ENCODE data around the gene B3GNT2. TPM values are rescaled to one million over a fixed set of nuclear protein-coding genes. Genes with fewer than 3 reads are reported as not detected.
"Not testable (repeated sequence)": the region's sequence is repeated elsewhere in the genome, so short reads cannot be mapped to it uniquely, and the experiment has no call there.

The B3GNT2 gene, protein sequence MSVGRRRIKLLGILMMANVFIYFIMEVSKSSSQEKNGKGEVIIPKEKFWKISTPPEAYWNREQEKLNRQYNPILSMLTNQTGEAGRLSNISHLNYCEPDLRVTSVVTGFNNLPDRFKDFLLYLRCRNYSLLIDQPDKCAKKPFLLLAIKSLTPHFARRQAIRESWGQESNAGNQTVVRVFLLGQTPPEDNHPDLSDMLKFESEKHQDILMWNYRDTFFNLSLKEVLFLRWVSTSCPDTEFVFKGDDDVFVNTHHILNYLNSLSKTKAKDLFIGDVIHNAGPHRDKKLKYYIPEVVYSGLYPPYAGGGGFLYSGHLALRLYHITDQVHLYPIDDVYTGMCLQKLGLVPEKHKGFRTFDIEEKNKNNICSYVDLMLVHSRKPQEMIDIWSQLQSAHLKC
- polyA plus RNA-seq = 4.2 and 5.8 TPM in 2 replicates
- polyA minus RNA-seq = 8.7 and 10.0 TPM in 2 replicates

- H4K20me1 ChIP-seq (ENCODE audit: insufficient read depth) = no peaks in the 10 kb centered on the region
- no peaks in the 10 kb centered on the region for H3K9me3 ChIP-seq (ENCODE audit: low read length)
- peak within 1 kb of the TSS; percentile 69 for H3K9ac ChIP-seq (ENCODE audit: low read length)
- H2AFZ ChIP-seq (ENCODE audit: low read depth, low read length) = peak within 1 kb of the TSS; percentile 60
- no peaks in the 10 kb centered on the region for H3K36me3 ChIP-seq (ENCODE audit: insufficient read depth, low read length)
- H3K27me3 ChIP-seq (ENCODE audit: insufficient read depth, low read depth, low read length) = peaks cover 15% of the 10 kb centered on the region
- H3K27ac ChIP-seq (ENCODE audit: low read length) = no peak within 1 kb of the TSS
- H3K9me2 ChIP-seq (ENCODE audit: insufficient read depth, low read length) = no peaks in the 10 kb centered on the region
- H3K4me2 ChIP-seq (ENCODE audit: low read length) = peak within 1 kb of the TSS; percentile 73
- H3F3A ChIP-seq (ENCODE audit: insufficient read depth, low read length, poor library complexity, severe bottlenecking) = no peaks in the 10 kb centered on the region
- TF ChIP-seq POLR2AphosphoS5 (IDR thresholded peaks at IDR 0.05) (peak; percentile 26), MXI1 (conservative IDR thresholded peaks at IDR 0.05; ENCODE audit: poor library complexity, severe bottlenecking) (no peak), RAD21 (conservative IDR thresholded peaks at IDR 0.05) (no peak)
- H3K4me3 ChIP-seq (ENCODE audit: low read length) = peak within 1 kb of the TSS; percentile 97
- peaks cover 5% of the 10 kb centered on the region for H3K79me2 ChIP-seq (replicated peaks; ENCODE audit: insufficient read depth, low read length)
These were observed at the start of gene B3GNT2 for GRCh38 chr2:62195421-62196277. TSS of gene B3GNT2 (plus strand) at chr2:62196115. CDS start at chr2:62222221, 26,106 bp downstream.

DNA sequence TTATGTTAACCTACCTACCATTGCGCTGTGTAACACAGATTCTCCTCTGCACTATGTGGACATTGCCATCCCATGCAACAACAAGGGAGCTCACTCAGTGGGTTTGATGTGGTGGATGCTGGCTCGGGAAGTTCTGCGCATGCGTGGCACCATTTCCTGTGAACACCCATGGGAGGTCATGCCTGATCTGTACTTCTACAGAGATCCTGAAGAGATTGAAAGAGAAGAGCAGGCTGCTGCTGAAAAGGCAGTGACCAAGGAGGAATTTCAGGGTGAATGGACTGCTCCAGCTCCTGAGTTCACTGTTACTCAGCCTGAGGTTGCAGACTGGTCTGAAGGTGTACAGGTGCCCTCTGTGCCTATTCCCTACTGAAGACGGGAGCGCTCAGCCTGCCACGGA lies 49.1 kb upstream of the B3GNT2 start:
- not testable (repeated sequence) for H3K9ac ChIP-seq (ENCODE audit: low read length); H3K9me3 ChIP-seq (ENCODE audit: low read length); H3K4me2 ChIP-seq (ENCODE audit: low read length); H3K27me3 ChIP-seq (ENCODE audit: insufficient read depth, low read depth, low read length); H2AFZ ChIP-seq (ENCODE audit: low read depth, low read length); H3K36me3 ChIP-seq (ENCODE audit: insufficient read depth, low read length); H3K79me2 ChIP-seq (replicated peaks; ENCODE audit: insufficient read depth, low read length); H4K20me1 ChIP-seq (ENCODE audit: insufficient read depth); H3K4me3 ChIP-seq (ENCODE audit: low read length); H3K9me2 ChIP-seq (ENCODE audit: insufficient read depth, low read length); H3K27ac ChIP-seq (ENCODE audit: low read length); H3F3A ChIP-seq (ENCODE audit: insufficient read depth, low read length, poor library complexity, severe bottlenecking)

DNA sequence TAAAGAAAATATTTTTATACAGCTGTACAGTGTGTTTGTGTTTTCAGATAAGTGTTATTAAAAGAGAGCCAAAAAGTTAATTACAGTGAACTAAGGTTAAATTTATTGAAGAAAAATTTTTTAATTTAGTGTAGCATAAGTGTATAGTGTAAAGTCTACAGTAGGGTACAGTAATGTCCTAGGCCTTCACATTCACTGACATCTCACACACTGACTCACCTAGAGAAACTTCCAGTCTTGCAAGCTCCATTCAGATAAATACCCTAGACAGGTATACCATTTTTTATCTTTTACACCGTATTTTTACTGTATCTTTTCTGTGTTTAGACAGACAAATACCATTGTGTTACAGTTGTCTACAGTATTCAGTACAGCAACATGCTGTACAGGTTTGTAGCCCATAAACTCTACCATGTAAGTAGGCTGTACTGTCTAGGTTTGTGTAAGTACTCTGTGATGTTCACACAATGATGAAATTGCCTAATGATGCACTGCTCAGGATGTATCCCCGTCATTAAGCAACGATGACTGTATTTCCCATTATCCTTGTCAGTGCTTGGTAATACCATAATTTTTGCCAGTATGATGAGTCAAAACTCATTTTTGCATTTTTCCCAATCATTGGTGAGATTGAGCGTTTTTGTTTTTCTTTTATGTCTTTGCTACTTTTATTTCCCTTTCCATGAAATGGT lies 48.2 kb upstream of the B3GNT2 start:
- Histone ChIP-seq H3K9ac (ENCODE audit: low read length) (no peak overlapping the region), H3K79me2 (replicated peaks; ENCODE audit: insufficient read depth, low read length) (no peaks in the 10 kb centered on the region), H2AFZ (ENCODE audit: low read depth, low read length) (no peak overlapping the region), H3K36me3 (ENCODE audit: insufficient read depth, low read length) (no peaks in the 10 kb centered on the region), H3K27me3 (ENCODE audit: insufficient read depth, low read depth, low read length) (no peaks in the 10 kb centered on the region), H3K9me3 (ENCODE audit: low read length) (no peaks in the 10 kb centered on the region), H3F3A (ENCODE audit: insufficient read depth, low read length, poor library complexity, severe bottlenecking) (no peaks in the 10 kb centered on the region), H3K4me2 (ENCODE audit: low read length) (no peak overlapping the region), H3K4me3 (ENCODE audit: low read length) (no peak overlapping the region), H3K9me2 (ENCODE audit: insufficient read depth, low read length) (no peaks in the 10 kb centered on the region), H3K27ac (ENCODE audit: low read length) (no peak overlapping the region), H4K20me1 (ENCODE audit: insufficient read depth) (no peaks in the 10 kb centered on the region)
- TF ChIP-seq, protein P1, sequence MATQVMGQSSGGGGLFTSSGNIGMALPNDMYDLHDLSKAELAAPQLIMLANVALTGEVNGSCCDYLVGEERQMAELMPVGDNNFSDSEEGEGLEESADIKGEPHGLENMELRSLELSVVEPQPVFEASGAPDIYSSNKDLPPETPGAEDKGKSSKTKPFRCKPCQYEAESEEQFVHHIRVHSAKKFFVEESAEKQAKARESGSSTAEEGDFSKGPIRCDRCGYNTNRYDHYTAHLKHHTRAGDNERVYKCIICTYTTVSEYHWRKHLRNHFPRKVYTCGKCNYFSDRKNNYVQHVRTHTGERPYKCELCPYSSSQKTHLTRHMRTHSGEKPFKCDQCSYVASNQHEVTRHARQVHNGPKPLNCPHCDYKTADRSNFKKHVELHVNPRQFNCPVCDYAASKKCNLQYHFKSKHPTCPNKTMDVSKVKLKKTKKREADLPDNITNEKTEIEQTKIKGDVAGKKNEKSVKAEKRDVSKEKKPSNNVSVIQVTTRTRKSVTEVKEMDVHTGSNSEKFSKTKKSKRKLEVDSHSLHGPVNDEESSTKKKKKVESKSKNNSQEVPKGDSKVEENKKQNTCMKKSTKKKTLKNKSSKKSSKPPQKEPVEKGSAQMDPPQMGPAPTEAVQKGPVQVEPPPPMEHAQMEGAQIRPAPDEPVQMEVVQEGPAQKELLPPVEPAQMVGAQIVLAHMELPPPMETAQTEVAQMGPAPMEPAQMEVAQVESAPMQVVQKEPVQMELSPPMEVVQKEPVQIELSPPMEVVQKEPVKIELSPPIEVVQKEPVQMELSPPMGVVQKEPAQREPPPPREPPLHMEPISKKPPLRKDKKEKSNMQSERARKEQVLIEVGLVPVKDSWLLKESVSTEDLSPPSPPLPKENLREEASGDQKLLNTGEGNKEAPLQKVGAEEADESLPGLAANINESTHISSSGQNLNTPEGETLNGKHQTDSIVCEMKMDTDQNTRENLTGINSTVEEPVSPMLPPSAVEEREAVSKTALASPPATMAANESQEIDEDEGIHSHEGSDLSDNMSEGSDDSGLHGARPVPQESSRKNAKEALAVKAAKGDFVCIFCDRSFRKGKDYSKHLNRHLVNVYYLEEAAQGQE (IDR thresholded peaks at IDR 0.05; ENCODE audit: borderline replicate concordance) = no peak
- TF ChIP-seq EZH2 (IDR thresholded peaks at IDR 0.05; ENCODE audit: borderline replicate concordance, insufficient read depth, low read length, poor library complexity, severe bottlenecking) = no peak
- TF ChIP-seq, protein P2, sequence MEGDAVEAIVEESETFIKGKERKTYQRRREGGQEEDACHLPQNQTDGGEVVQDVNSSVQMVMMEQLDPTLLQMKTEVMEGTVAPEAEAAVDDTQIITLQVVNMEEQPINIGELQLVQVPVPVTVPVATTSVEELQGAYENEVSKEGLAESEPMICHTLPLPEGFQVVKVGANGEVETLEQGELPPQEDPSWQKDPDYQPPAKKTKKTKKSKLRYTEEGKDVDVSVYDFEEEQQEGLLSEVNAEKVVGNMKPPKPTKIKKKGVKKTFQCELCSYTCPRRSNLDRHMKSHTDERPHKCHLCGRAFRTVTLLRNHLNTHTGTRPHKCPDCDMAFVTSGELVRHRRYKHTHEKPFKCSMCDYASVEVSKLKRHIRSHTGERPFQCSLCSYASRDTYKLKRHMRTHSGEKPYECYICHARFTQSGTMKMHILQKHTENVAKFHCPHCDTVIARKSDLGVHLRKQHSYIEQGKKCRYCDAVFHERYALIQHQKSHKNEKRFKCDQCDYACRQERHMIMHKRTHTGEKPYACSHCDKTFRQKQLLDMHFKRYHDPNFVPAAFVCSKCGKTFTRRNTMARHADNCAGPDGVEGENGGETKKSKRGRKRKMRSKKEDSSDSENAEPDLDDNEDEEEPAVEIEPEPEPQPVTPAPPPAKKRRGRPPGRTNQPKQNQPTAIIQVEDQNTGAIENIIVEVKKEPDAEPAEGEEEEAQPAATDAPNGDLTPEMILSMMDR (IDR thresholded peaks at IDR 0.05; ENCODE audit: poor library complexity, severe bottlenecking) = no peak
- no peak for TF ChIP-seq TAF1 (IDR thresholded peaks at IDR 0.05; ENCODE audit: low read depth)
- TF ChIP-seq EP300 (conservative IDR thresholded peaks at IDR 0.05; ENCODE audit: poor library complexity, severe bottlenecking) = no peak
- TF ChIP-seq RAD21 (conservative IDR thresholded peaks at IDR 0.05) = no peak
- no peak for TF ChIP-seq MXI1 (conservative IDR thresholded peaks at IDR 0.05; ENCODE audit: poor library complexity, severe bottlenecking)
- TF ChIP-seq POLR2AphosphoS5 (IDR thresholded peaks at IDR 0.05) = no peak
- no peak for TF ChIP-seq SMC3 (conservative IDR thresholded peaks at IDR 0.05; ENCODE audit: poor library complexity)

All from neural cell (in vitro differentiated cells).